OCI-LY7 (cell line): ENCODE data around the gene ZFP36L2. TPM values are rescaled to one million over a fixed set of nuclear protein-coding genes. Genes with fewer than 3 reads are reported as not detected.

ENCODE experiments used
- BruUV-seq: library from RNA; stranded (reverse); fragments of 400-500 nt; replicated peaks from 2 replicates; lab custom pipeline; 2021; lab: Mats Ljungman, UMichigan
- CTCF ChIA-PET: fragments of 300-600 bp; sonication (Branson Sonifier 250); formaldehyde crosslinking; loops from one replicate; lab custom pipeline; 2022; ENCODE audit warnings: antibody characterized with exemption; ENCODE audit not compliant: unreplicated experiment; lab: Charles Lee
- POLR2A ChIA-PET: fragments of 300-600 bp; sonication (Branson Sonifier 250); formaldehyde crosslinking; loops from one replicate; lab custom pipeline; 2022; ENCODE audit warnings: antibody characterized with exemption; lab: Charles Lee
- DNase-seq: peaks from one replicate; pipeline ENCODE4 v3.0.0-alpha.2; 2015; ENCODE audit warnings: low spot score
- H2AFZ ChIP-seq: fragments of 200-600 bp; sonication (generic), shearing (Covaris generic); 2 replicates; pipeline ENCODE4 v1.6.1; 2014; ENCODE audit warnings: mild to moderate bottlenecking, antibody characterized with exemption, low read length, moderate library complexity
- H3K27ac ChIP-seq: fragments of 200-600 bp; sonication (generic); 2 replicates; pipeline ENCODE4 v1.5.1; 2014; ENCODE audit warnings: mixed run types, low read depth, mild to moderate bottlenecking, moderate library complexity, low read length, inconsistent platforms; ENCODE audit not compliant: poor library complexity, severe bottlenecking
- H3K36me3 ChIP-seq: fragments of 200-600 bp; sonication (generic); 2 replicates; pipeline ENCODE4 v1.6.1; 2014; ENCODE audit warnings: mild to moderate bottlenecking, antibody characterized with exemption, low read length, moderate library complexity, mixed read lengths; ENCODE audit not compliant: insufficient read depth
- H3K4me1 ChIP-seq: fragments of 200-600 bp; sonication (generic); 2 replicates; pipeline ENCODE4 v1.5.1; 2014; ENCODE audit warnings: mild to moderate bottlenecking, low read length; ENCODE audit not compliant: insufficient read depth, poor library complexity, severe bottlenecking
- H3K4me2 ChIP-seq: fragments of 200-600 bp; sonication (generic); 2 replicates; pipeline ENCODE4 v1.6.1; 2014; ENCODE audit warnings: mild to moderate bottlenecking, low read length
- H3K4me3 ChIP-seq: fragments of 200-600 bp; sonication (generic); 2 replicates; pipeline ENCODE4 v1.5.1; 2014; ENCODE audit warnings: mild to moderate bottlenecking, low read depth, low read length; ENCODE audit not compliant: poor library complexity, severe bottlenecking
- H3K79me2 ChIP-seq: fragments of 200-600 bp; sonication (generic); 2 replicates; pipeline ENCODE4 v1.6.1; 2016; ENCODE audit warnings: low read depth, mild to moderate bottlenecking, low read length, moderate library complexity, mixed read lengths; ENCODE audit not compliant: insufficient read depth
- H3K9me2 ChIP-seq: fragments of 200-600 bp; sonication (generic); 2 replicates; pipeline ENCODE4 v1.6.1; 2016; ENCODE audit warnings: mild to moderate bottlenecking, low read length, mixed read lengths; ENCODE audit not compliant: insufficient read depth
- H3K9me3 ChIP-seq: fragments of 200-600 bp; sonication (generic); 2 replicates; pipeline ENCODE4 v1.6.1; 2014; ENCODE audit warnings: mild to moderate bottlenecking, mixed run types, low read length, mixed read lengths
- H4K20me1 ChIP-seq: fragments of 200-600 bp; sonication (generic); 2 replicates; pipeline ENCODE4 v1.6.1; 2014; ENCODE audit warnings: mild to moderate bottlenecking, antibody characterized with exemption, low read length, moderate library complexity, mixed read lengths; ENCODE audit not compliant: insufficient read depth
- EZH2phosphoT487 ChIP-seq: fragments of 200-600 bp; sonication (generic); IDR thresholded peaks from 2 replicates; pipeline ENCODE4 v1.6.1; 2018; ENCODE audit warnings: low read depth, borderline replicate concordance, mild to moderate bottlenecking, mixed run types, antibody characterized with exemption, low read length, moderate library complexity, mixed read lengths
- intact Hi-C: fragments of 100-400 bp; cut with micrococcal nuclease; formaldehyde crosslinking; loops from one replicate; pipeline ENCODE4 v1.10.0; 2022; ENCODE audit not compliant: unreplicated experiment
- total RNA-seq, 2 experiments: library from RNA; depleted of rRNA in 1 of 2; stranded (reverse); fragments of >200 nt in 1 of 2; shearing (Covaris generic) in 1 of 2; gene quantifications; 2 replicates each; pipeline ENCODE4 v1.2.3, GENCODE V29; 2014 to 2022
- TF ChIP-seq, protein P1 (sequence below): fragments of 200-600 bp; sonication (generic); conservative IDR thresholded peaks from 2 replicates; pipeline ENCODE4 v1.5.1; 2014; ENCODE audit warnings: mild to moderate bottlenecking, antibody characterized with exemption, low read length, moderate library complexity, mixed read lengths

ZFP36L2 gene
- total RNA-seq, 2 experiments from 2014 or later = 6.8 to 37.2 TPM

- DNase-seq = no peak
- Histone ChIP-seq H3K4me1 (no peaks in the 10 kb centered on the region), H4K20me1 (no peaks in the 10 kb centered on the region), H3K36me3 (0 out of 2 replicates have a peak, but pooled peaks cover 4% of the 10 kb centered on the region), H3K9me3 (no peaks in the 10 kb centered on the region), H3K79me2 (no peaks in the 10 kb centered on the region), H3K4me2 (no peak overlapping the region), H3K27ac (no peak overlapping the region), H3K4me3 (no peak overlapping the region), H3K9me2 (no peaks in the 10 kb centered on the region), H2AFZ (no peak overlapping the region)
- POLR2A ChIA-PET = no interaction called here
- TF ChIP-seq, protein P1, sequence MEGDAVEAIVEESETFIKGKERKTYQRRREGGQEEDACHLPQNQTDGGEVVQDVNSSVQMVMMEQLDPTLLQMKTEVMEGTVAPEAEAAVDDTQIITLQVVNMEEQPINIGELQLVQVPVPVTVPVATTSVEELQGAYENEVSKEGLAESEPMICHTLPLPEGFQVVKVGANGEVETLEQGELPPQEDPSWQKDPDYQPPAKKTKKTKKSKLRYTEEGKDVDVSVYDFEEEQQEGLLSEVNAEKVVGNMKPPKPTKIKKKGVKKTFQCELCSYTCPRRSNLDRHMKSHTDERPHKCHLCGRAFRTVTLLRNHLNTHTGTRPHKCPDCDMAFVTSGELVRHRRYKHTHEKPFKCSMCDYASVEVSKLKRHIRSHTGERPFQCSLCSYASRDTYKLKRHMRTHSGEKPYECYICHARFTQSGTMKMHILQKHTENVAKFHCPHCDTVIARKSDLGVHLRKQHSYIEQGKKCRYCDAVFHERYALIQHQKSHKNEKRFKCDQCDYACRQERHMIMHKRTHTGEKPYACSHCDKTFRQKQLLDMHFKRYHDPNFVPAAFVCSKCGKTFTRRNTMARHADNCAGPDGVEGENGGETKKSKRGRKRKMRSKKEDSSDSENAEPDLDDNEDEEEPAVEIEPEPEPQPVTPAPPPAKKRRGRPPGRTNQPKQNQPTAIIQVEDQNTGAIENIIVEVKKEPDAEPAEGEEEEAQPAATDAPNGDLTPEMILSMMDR = no peak
- TF ChIP-seq EZH2phosphoT487 = no peak
- BruUV-seq = no TSS peak
- intact Hi-C loops = no loop called here
- CTCF ChIA-PET = no interaction called here
These were observed 44.1 kb upstream of the ZFP36L2 start for GRCh38 chr2:43270461-43270860.

- ChIA-PET POLR2A (no interaction called here), CTCF (no interaction called here)
- Histone ChIP-seq H3K4me2 (no peak overlapping the region), H2AFZ (no peak overlapping the region), H3K9me3 (no peaks in the 10 kb centered on the region), H4K20me1 (no peaks in the 10 kb centered on the region), H3K79me2 (no peaks in the 10 kb centered on the region), H3K27ac (no peak overlapping the region), H3K9me2 (no peaks in the 10 kb centered on the region), H3K4me1 (no peaks in the 10 kb centered on the region), H3K36me3 (0 out of 2 replicates have a peak, but pooled peaks cover 4% of the 10 kb centered on the region), H3K4me3 (no peak overlapping the region)
- intact Hi-C loops = no loop called here
- no peak for TF ChIP-seq EZH2phosphoT487
- TF ChIP-seq, protein P1 = no peak
- DNase-seq = no peak
- BruUV-seq = no TSS peak
These were observed 43.3 kb upstream of the ZFP36L2 start for GRCh38 chr2:43269706-43270105.

DNA sequence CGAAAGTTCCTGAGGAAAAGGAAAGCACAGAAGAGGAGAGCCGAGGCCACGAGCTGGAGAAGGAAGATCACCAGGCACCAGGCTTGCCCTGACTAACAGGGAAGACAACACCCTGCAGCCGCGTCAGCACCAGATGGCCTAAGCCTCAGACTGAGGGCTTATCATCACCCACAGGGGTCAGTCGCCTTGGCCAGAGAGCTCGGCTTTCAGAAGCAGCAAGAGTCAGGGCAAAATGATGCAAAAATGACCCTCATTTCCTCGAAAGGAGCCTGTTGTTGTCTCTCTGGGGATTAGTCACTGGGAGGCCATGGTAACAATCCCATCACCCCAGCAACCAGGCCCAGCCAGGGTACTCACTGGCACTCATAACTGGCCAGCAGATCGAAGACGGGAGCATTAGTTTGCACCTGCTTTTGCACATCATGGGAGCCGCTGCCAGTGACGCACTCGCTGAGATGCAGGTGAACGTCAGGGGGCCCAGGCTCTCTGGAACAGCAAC, 42.7 kb upstream of the ZFP36L2 start:
- TF ChIP-seq EZH2phosphoT487 = no peak
- TF ChIP-seq, protein P1 = no peak
- no peak overlapping the region for H2AFZ ChIP-seq
- no peak overlapping the region for H3K4me3 ChIP-seq
- no peak overlapping the region for H3K4me2 ChIP-seq
- H3K79me2 ChIP-seq = no peaks in the 10 kb centered on the region
- no peaks in the 10 kb centered on the region for H3K9me2 ChIP-seq
- intact Hi-C loops = no loop called here
- BruUV-seq = no TSS peak
- DNase-seq = no peak
- H3K36me3 ChIP-seq = 0 out of 2 replicates have a peak, but pooled peaks cover 4% of the 10 kb centered on the region
- H3K4me1 ChIP-seq = no peaks in the 10 kb centered on the region
- no peaks in the 10 kb centered on the region for H4K20me1 ChIP-seq
- H3K9me3 ChIP-seq = no peaks in the 10 kb centered on the region
- POLR2A ChIA-PET = no interaction called here
- CTCF ChIA-PET = no interaction called here
- no peak overlapping the region for H3K27ac ChIP-seq
